ENCODE measurements around the gene PIP4P1. TPM values are rescaled to one million over a fixed set of nuclear protein-coding genes. Genes with fewer than 3 reads are reported as not detected.

PIP4P1 gene
- total and polyA plus RNA-seq, 9 of the 15 experiments (the other 6 are each of a cell fraction or from before 2014, with no cell fraction given), result 5.3 to 20.9 (median 10.7) TPM

- TF ChIP-seq ELF1 (tag; IDR thresholded peaks at IDR 0.05) (no peak), SMARCA5 (IDR thresholded peaks at IDR 0.05) (no peak), ZKSCAN8 (CRISPR knock-in tag; IDR thresholded peaks at IDR 0.05) (no peak), SP2 (IDR thresholded peaks at IDR 0.05; ENCODE audit: extremely low read depth, low read depth, low read length, poor library complexity, severe bottlenecking) (no peak), STAG1 (CRISPR knock-in tag; IDR thresholded peaks at IDR 0.05; ENCODE audit: borderline replicate concordance) (no peak), SMARCA4 (IDR thresholded peaks at IDR 0.05) (peak; percentile 56; the same call in 1 of the 2 replicates), MXI1 (IDR thresholded peaks at IDR 0.05; ENCODE audit: low read depth, low read length) (no peak), TAF15 (IDR thresholded peaks at IDR 0.05; ENCODE audit: low read depth, low read length) (no peak), ZBTB49 (CRISPR knock-in tag; IDR thresholded peaks at IDR 0.05; ENCODE audit: borderline replicate concordance) (no peak), TSC22D4 (tag; IDR thresholded peaks at IDR 0.05) (no peak), NR3C1 (CRISPR knock-in tag; IDR thresholded peaks at IDR 0.05) (no peak), RFX7 (CRISPR knock-in tag; IDR thresholded peaks at IDR 0.05) (no peak), MTA3 (IDR thresholded peaks at IDR 0.05; ENCODE audit: borderline replicate concordance) (no peak), TFAP4 (CRISPR knock-in tag; IDR thresholded peaks at IDR 0.05; ENCODE audit: borderline replicate concordance) (peak; percentile 24; the same call in 1 of the 2 replicates), SETDB1 (IDR thresholded peaks at IDR 0.05; ENCODE audit: low read length) (no peak), CBFA2T3 (IDR thresholded peaks at IDR 0.05) (no peak; the same call in 1 of the 2 replicates), CSDE1 (IDR thresholded peaks at IDR 0.05) (no peak), TAF7 (tag; IDR thresholded peaks at IDR 0.05) (0 out of 2 replicates have a peak, but pooled peaks have one; percentile 14), TOE1 (IDR thresholded peaks at IDR 0.05; ENCODE audit: borderline replicate concordance) (peak; percentile 72), TOE1 (CRISPR knock-in tag; IDR thresholded peaks at IDR 0.05; ENCODE audit: borderline replicate concordance, low read depth) (no peak), GTF2E2 (tag; IDR thresholded peaks at IDR 0.05) (peak; percentile 63), ZNF140 (CRISPR knock-in tag; IDR thresholded peaks at IDR 0.05) (no peak), HMGN3 (IDR thresholded peaks at IDR 0.05; ENCODE audit: borderline replicate concordance, extremely low read depth, insufficient read length, low read depth, low read length) (no peak)
- TF ChIP-seq, protein P1, sequence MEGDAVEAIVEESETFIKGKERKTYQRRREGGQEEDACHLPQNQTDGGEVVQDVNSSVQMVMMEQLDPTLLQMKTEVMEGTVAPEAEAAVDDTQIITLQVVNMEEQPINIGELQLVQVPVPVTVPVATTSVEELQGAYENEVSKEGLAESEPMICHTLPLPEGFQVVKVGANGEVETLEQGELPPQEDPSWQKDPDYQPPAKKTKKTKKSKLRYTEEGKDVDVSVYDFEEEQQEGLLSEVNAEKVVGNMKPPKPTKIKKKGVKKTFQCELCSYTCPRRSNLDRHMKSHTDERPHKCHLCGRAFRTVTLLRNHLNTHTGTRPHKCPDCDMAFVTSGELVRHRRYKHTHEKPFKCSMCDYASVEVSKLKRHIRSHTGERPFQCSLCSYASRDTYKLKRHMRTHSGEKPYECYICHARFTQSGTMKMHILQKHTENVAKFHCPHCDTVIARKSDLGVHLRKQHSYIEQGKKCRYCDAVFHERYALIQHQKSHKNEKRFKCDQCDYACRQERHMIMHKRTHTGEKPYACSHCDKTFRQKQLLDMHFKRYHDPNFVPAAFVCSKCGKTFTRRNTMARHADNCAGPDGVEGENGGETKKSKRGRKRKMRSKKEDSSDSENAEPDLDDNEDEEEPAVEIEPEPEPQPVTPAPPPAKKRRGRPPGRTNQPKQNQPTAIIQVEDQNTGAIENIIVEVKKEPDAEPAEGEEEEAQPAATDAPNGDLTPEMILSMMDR (IDR thresholded peaks at IDR 0.05 in 2 of 3, conservative IDR thresholded peaks at IDR 0.05 in 1 of 3; ENCODE audit: insufficient read depth in 2 of 3, low read depth in 1 of 3, low read length in 3 of 3), result no peak
Observed at GRCh38 chr14:20455355-20456300, 5.6 kb downstream of the PIP4P1 start (continued).
